ENCODE measurements around the gene GPC3. TPM values are rescaled to one million over a fixed set of nuclear protein-coding genes. Genes with fewer than 3 reads are reported as not detected.
"Not testable (repeated sequence)": the region's sequence is repeated elsewhere in the genome, so short reads cannot be mapped to it uniquely, and the experiment has no call there.

GPC3 gene
- total RNA-seq, 2 donors from 2014 or later: 1.9 to 2.0 TPM

DNA sequence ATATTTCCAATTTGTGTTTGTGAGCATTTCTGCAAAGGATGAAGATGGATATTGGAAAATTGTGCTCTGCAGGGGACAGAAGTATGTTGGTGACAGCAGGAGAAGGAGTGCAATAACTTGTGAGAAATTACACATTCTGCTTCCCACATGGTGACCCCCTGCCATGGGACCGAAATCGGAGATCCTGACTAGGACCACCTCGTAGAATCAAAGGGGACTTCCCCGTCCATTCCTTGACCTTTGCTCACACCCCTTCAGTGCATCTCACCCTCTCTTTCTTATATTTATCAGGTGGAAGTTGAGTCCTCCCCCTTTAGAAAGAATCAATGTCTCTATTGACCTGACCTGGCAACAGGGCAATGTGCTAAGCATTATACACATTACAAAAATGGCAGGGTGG lies 451.2 kb downstream of the GPC3 start:
- Histone ChIP-seq H3K4me1 (no peaks in the 10 kb centered on the region), H3K27me3 (no peaks in the 10 kb centered on the region), H3K9ac (ENCODE audit: low read depth in 2 of 2, low read length in 2 of 2) (no peak overlapping the region), H3K27ac (no peak overlapping the region), H3K36me3 (no peaks in the 10 kb centered on the region), H3K4me3 (no peak overlapping the region), H3K9me3 (no peaks in the 10 kb centered on the region)
- no peak for DNase-seq
- TF ChIP-seq, protein P1, sequence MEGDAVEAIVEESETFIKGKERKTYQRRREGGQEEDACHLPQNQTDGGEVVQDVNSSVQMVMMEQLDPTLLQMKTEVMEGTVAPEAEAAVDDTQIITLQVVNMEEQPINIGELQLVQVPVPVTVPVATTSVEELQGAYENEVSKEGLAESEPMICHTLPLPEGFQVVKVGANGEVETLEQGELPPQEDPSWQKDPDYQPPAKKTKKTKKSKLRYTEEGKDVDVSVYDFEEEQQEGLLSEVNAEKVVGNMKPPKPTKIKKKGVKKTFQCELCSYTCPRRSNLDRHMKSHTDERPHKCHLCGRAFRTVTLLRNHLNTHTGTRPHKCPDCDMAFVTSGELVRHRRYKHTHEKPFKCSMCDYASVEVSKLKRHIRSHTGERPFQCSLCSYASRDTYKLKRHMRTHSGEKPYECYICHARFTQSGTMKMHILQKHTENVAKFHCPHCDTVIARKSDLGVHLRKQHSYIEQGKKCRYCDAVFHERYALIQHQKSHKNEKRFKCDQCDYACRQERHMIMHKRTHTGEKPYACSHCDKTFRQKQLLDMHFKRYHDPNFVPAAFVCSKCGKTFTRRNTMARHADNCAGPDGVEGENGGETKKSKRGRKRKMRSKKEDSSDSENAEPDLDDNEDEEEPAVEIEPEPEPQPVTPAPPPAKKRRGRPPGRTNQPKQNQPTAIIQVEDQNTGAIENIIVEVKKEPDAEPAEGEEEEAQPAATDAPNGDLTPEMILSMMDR (IDR thresholded peaks at IDR 0.05): no peak
- intact Hi-C loops (cut with DNase I): no loop called here

DNA sequence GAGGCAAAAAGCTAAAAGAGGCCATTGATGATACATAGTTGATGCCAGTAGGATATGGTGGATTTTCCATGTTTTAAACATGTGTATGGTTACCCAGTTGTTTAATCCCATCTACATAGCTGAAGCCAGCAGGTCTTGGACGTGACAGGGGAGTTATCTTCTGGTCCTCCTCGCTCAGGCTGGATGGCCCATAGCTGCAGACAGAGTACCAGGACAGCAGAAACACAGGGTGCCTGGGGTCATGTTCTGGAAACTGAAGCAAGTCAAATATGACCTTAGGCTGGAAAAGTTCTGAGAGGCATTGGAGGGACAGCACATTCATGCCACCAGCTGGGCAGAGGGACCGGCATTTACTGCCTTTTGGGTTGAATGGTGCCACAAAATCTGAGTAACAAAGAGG lies 452.1 kb downstream of the GPC3 start:
- Histone ChIP-seq H3K27ac (no peak overlapping the region), H3K36me3 (no peaks in the 10 kb centered on the region), H3K27me3 (no peaks in the 10 kb centered on the region), H3K9ac (ENCODE audit: low read depth in 2 of 2, low read length in 2 of 2) (no peak overlapping the region), H3K4me1 (no peaks in the 10 kb centered on the region), H3K4me3 (no peak overlapping the region), H3K9me3 (no peaks in the 10 kb centered on the region)
- no peak for DNase-seq
- TF ChIP-seq, protein P1 (IDR thresholded peaks at IDR 0.05): no peak
- intact Hi-C loops (cut with DNase I): no loop called here

DNA sequence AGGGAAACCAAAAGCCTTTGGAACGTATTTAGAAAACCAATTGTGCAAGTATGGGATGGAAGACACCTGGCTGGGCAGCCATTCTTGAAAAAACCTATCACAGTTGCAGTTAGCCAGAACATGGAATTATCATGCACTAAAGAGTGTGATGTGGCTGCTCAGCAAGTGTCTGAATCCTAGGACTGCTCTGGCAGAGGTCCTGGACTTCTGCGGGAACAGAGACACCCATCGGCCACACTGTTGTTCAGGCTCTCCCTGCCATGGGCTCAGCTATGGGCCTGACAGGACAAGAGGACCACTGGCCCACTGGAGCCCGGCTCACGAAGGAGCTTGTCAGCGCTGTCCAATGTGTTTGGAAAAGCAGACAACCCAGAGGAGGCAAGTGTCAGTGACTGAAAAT lies 454.4 kb downstream of the GPC3 start:
- intact Hi-C loops (cut with DNase I): no loop called here
- no peaks in the 10 kb centered on the region for H3K36me3 ChIP-seq
- no peak overlapping the region for H3K9ac ChIP-seq (ENCODE audit: low read depth in 2 of 2, low read length in 2 of 2)
- H3K27ac ChIP-seq: no peak overlapping the region
- no peaks in the 10 kb centered on the region for H3K4me1 ChIP-seq
- no peak overlapping the region for H3K4me3 ChIP-seq
- TF ChIP-seq, protein P1 (IDR thresholded peaks at IDR 0.05): no peak
- no peak for DNase-seq
- H3K27me3 ChIP-seq: no peaks in the 10 kb centered on the region
- no peaks in the 10 kb centered on the region for H3K9me3 ChIP-seq

DNA sequence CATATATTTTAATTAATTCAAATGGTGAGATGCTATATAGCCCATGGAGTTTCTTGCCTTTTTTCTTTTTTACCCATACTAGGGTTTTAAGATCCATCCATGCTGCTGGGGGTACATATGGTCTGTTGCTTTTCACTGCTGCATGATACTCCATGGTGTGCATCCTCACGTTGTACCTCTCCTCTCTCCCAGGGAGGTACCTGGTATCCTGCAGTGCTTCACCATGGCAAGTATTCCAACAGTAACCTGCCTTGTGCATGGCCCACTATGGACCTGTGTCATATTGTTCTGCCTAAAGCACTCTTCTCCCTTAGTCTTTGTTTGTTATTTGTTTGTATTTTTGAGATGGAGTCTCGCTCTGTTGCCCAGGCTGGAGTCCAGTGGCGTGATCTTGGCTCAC lies 455.8 kb downstream of the GPC3 start:
- TF ChIP-seq, protein P1 (IDR thresholded peaks at IDR 0.05): no peak
- no peak overlapping the region for H3K27ac ChIP-seq
- intact Hi-C loops (cut with DNase I): no loop called here
- H3K36me3 ChIP-seq: no peaks in the 10 kb centered on the region
- H3K27me3 ChIP-seq: no peaks in the 10 kb centered on the region
- H3K4me3 ChIP-seq: no peak overlapping the region
- no peak overlapping the region for H3K9ac ChIP-seq (ENCODE audit: low read depth in 2 of 2, low read length in 2 of 2)
- H3K4me1 ChIP-seq: no peaks in the 10 kb centered on the region
- DNase-seq: no peak
- no peaks in the 10 kb centered on the region for H3K9me3 ChIP-seq

DNA sequence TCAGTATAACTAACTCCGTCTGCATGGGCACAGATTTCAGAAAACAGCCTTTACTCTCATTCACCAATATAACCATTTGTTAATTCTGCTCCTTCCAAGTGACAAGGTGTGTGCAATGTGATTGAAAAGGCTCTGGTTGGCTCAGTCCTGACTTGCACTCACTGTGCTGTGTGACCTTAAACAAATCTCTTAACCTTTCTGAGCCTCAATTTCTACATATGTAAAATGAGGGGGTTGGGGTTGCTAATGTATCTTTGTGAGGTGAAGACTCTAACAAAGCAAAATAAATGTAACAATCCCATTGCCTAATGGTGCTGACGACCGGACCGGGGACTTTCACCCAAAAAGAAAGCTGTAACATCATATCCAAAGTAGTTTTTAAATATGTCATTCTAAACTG lies 457.6 kb downstream of the GPC3 start:
- no peak overlapping the region for H3K27ac ChIP-seq
- H3K4me1 ChIP-seq: no peaks in the 10 kb centered on the region
- H3K9me3 ChIP-seq: no peaks in the 10 kb centered on the region
- intact Hi-C loops (cut with DNase I): no loop called here
- no peaks in the 10 kb centered on the region for H3K27me3 ChIP-seq
- no peak overlapping the region for H3K4me3 ChIP-seq
- H3K36me3 ChIP-seq: no peaks in the 10 kb centered on the region
- DNase-seq: no peak
- TF ChIP-seq, protein P1 (IDR thresholded peaks at IDR 0.05): no peak
- no peak overlapping the region for H3K9ac ChIP-seq (ENCODE audit: low read depth in 2 of 2, low read length in 2 of 2)

DNA sequence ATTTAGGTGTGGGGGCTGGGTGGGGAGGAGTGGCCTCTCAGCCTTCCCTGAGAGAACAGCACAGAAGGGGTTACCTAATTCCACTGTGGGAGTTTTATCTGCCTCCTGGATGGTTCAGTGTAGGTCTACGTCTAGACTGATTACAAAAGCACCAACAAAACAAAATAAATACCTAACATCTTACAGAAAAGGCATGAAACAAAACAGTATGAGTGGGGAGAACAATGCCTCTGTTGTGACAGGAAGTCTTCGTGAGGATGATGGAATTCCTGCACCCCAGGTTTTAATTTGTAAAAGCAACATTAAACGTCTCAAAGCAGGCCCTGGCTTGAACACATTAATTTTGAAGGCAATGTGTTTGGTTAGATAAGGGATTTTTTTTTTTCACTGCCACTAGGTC lies 458.0 kb downstream of the GPC3 start:
- TF ChIP-seq, protein P1 (IDR thresholded peaks at IDR 0.05): no peak
- intact Hi-C loops (cut with DNase I): no loop called here
- no peak for DNase-seq
- no peaks in the 10 kb centered on the region for H3K4me1 ChIP-seq
- no peak overlapping the region for H3K4me3 ChIP-seq
- no peaks in the 10 kb centered on the region for H3K9me3 ChIP-seq
- no peaks in the 10 kb centered on the region for H3K36me3 ChIP-seq
- no peak overlapping the region for H3K27ac ChIP-seq
- no peak overlapping the region for H3K9ac ChIP-seq (ENCODE audit: low read depth in 2 of 2, low read length in 2 of 2)
- H3K27me3 ChIP-seq: no peaks in the 10 kb centered on the region

DNA sequence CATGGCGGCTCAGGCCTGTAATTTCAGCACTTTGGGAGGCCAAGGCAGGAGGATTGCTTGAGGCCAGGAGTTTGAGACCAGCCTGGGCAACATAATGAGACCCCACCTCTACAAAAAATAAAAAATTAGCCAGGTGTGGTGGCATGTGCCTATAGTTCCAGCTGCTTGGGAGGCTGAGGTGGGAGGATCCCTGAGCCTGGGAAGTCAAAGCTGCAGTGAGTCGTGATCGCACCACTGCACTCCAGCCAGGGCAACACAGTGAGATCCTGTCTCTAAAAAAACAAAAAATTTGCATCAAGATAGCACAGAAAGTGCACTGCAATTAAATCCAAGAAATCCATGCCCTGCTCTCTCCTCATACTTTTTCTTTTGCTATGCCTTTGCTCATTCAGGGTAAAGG lies 458.6 kb downstream of the GPC3 start:
- H3K9me3 ChIP-seq; intact Hi-C loops (cut with DNase I); H3K9ac ChIP-seq (ENCODE audit: low read depth in 2 of 2, low read length in 2 of 2); H3K36me3 ChIP-seq; H3K4me1 ChIP-seq; H3K4me3 ChIP-seq; H3K27ac ChIP-seq; DNase-seq; H3K27me3 ChIP-seq: not testable (repeated sequence)
